HG03342 (cell line): Measurements from ENCODE around the gene MOV10L1.

Source experiments
- ATAC-seq: cut with Tn5 transposase; IDR thresholded peaks from one replicate; pipeline ENCODE4 v1.9.1; 2021; ENCODE audit warnings: mild to moderate bottlenecking, moderate library complexity; ENCODE audit not compliant: unreplicated experiment

Gene MOV10L1

GRCh38 chr22:50058906-50059880 is 30.6 kb upstream of the MOV10L1 start:
- no peak for ATAC-seq

GRCh38 chr22:50059881-50060262 is 29.9 kb upstream of the MOV10L1 start:
- ATAC-seq = no peak

- ATAC-seq = no peak
Measured at GRCh38 chr22:50060441-50061140, 29.2 kb upstream of the MOV10L1 start.

GRCh38 chr22:50061141-50061823 is 28.5 kb upstream of the MOV10L1 start:
- no peak for ATAC-seq

- no peak for ATAC-seq
Measured at GRCh38 chr22:50061824-50062355, 27.9 kb upstream of the MOV10L1 start.

- no peak for ATAC-seq
Measured at GRCh38 chr22:50062509-50063135, 27.2 kb upstream of the MOV10L1 start.

GRCh38 chr22:50063589-50064393 is 26.0 kb upstream of the MOV10L1 start:
- no peak for ATAC-seq

GRCh38 chr22:50064453-50064852 is 25.4 kb upstream of the MOV10L1 start:
- no peak for ATAC-seq

- ATAC-seq = no peak
Measured at GRCh38 chr22:50067244-50067643, 22.6 kb upstream of the MOV10L1 start.

- ATAC-seq = no peak
Measured at GRCh38 chr22:50068096-50068495, 21.7 kb upstream of the MOV10L1 start.

GRCh38 chr22:50070366-50070765 is 19.4 kb upstream of the MOV10L1 start:
- no peak for ATAC-seq

GRCh38 chr22:50071432-50072166 is 18.2 kb upstream of the MOV10L1 start:
- no peak for ATAC-seq

- no peak for ATAC-seq
Measured at GRCh38 chr22:50072167-50072555, 17.6 kb upstream of the MOV10L1 start.

GRCh38 chr22:50072714-50073538 is 16.9 kb upstream of the MOV10L1 start:
- ATAC-seq = no peak

- ATAC-seq = no peak
Measured at GRCh38 chr22:50074056-50074455, 15.8 kb upstream of the MOV10L1 start.

GRCh38 chr22:50074551-50075530 is 15.0 kb upstream of the MOV10L1 start:
- no peak for ATAC-seq
